CD14-positive monocyte (primary cell): ENCODE measurements around the gene TEX11. TPM values are rescaled to one million over a fixed set of nuclear protein-coding genes. Genes with fewer than 3 reads are reported as not detected.

Experiments used
- DNase-seq, 3 donors: peaks; one replicate each; pipeline ENCODE4 v3.0.0-alpha.2; 2011 to 2022
- H2AFZ ChIP-seq: 2 replicates; pipeline ENCODE4 v1.6.0; 2012; ENCODE audit warnings: mild to moderate bottlenecking, low read depth, low read length, inconsistent platforms; ENCODE audit not compliant: insufficient read depth, poor library complexity, severe bottlenecking
- H3K27ac ChIP-seq, 2 donors: 1 replicate in 1 of 2; 2 replicates in 1 of 2; pipeline ENCODE4 v1.5.1; 2012 to 2013; ENCODE audit warnings: low read length in 2 of 2, control low read depth in 1 of 2, inconsistent platforms in 1 of 2, low read depth in 1 of 2, mild to moderate bottlenecking in 1 of 2
- H3K27me3 ChIP-seq, 2 donors: one replicate each; pipeline versions ENCODE4 v1.6.0 to v1.6.1; 2011 to 2013; ENCODE audit warnings: low read length in 2 of 2; ENCODE audit not compliant: control insufficient read depth in 2 of 2, insufficient read depth in 2 of 2
- H3K36me3 ChIP-seq, 2 donors: replicated peaks in 1 of 2; 1 replicate in 1 of 2; 2 replicates in 1 of 2; pipeline versions ENCODE4 v1.5.1 to v1.6.1; 2012 to 2013; ENCODE audit warnings: low read length in 2 of 2, control low read depth in 1 of 2, inconsistent platforms in 1 of 2, mild to moderate bottlenecking in 1 of 2; ENCODE audit not compliant: insufficient read depth in 2 of 2, control insufficient read depth in 1 of 2
- H3K4me1 ChIP-seq, 2 donors: 1 replicate in 1 of 2; 2 replicates in 1 of 2; pipeline versions ENCODE4 v1.5.1 to v1.6.1; 2012 to 2013; ENCODE audit warnings: low read length in 2 of 2, control low read depth in 1 of 2, inconsistent platforms in 1 of 2, mild to moderate bottlenecking in 1 of 2, moderate library complexity in 1 of 2; ENCODE audit not compliant: insufficient read depth in 2 of 2, control insufficient read depth in 1 of 2
- H3K4me2 ChIP-seq: replicated peaks from 2 replicates; pipeline ENCODE3; 2012; ENCODE audit warnings: low read length, moderate library complexity, mild to moderate bottlenecking; ENCODE audit not compliant: poor library complexity, severe bottlenecking; ENCODE audit errors: extremely low read depth
- H3K4me3 ChIP-seq, 3 experiments: fragments of 200-600 bp in 1 of 3; sonication (generic) in 1 of 3; replicated peaks in 1 of 3; 1 replicate in 2 of 3; 2 replicates in 1 of 3; pipeline ENCODE4 v1.5.1; 2011 to 2013; ENCODE audit warnings: low read length in 3 of 3, mild to moderate bottlenecking in 3 of 3, control low read depth in 2 of 3, low read depth in 2 of 3, inconsistent platforms in 1 of 3, moderate library complexity in 1 of 3
- H3K79me2 ChIP-seq: 2 replicates; pipeline ENCODE4 v1.6.0; 2012; ENCODE audit warnings: mild to moderate bottlenecking, control low read depth, inconsistent platforms, low read length, moderate library complexity; ENCODE audit not compliant: insufficient read depth
- H3K9ac ChIP-seq: 2 replicates; pipeline ENCODE4 v1.6.0; 2017; ENCODE audit warnings: low read length, mild to moderate bottlenecking; ENCODE audit not compliant: insufficient read depth, poor library complexity, severe bottlenecking
- H3K9me3 ChIP-seq, 2 donors: replicated peaks in 1 of 2; 1 replicate in 1 of 2; 2 replicates in 1 of 2; pipeline versions ENCODE4 v1.5.1 to v1.6.1; 2012 to 2013; ENCODE audit warnings: low read length in 2 of 2, control low read depth in 1 of 2; ENCODE audit not compliant: control insufficient read depth in 1 of 2, insufficient read depth in 1 of 2
- H4K20me1 ChIP-seq: 2 replicates; pipeline ENCODE4 v1.6.0; 2012; ENCODE audit warnings: mild to moderate bottlenecking, low read length, control low read depth, moderate library complexity; ENCODE audit not compliant: insufficient read depth
- H3K27ac Mint-ChIP-seq, 7 donors: one replicate each; pipeline ENCODE4 v1.8.0; 2020; ENCODE audit warnings: mild to moderate bottlenecking in 7 of 7, mixed read lengths in 7 of 7, moderate library complexity in 6 of 7, inconsistent platforms in 2 of 7
- H3K27me3 Mint-ChIP-seq, 3 donors: one replicate each; pipeline ENCODE4 v1.8.0; 2021 to 2022; ENCODE audit warnings: low read depth in 3 of 3, mild to moderate bottlenecking in 3 of 3, mixed read lengths in 3 of 3, moderate library complexity in 3 of 3, inconsistent platforms in 1 of 3
- H3K36me3 Mint-ChIP-seq, 2 donors: one replicate each; pipeline ENCODE4 v1.8.0; 2020; ENCODE audit warnings: mixed read lengths in 2 of 2, inconsistent platforms in 1 of 2, mild to moderate bottlenecking in 1 of 2
- H3K4me1 Mint-ChIP-seq: one replicate; pipeline ENCODE4 v1.8.0; 2020; ENCODE audit warnings: mild to moderate bottlenecking, mixed read lengths
- H3K4me3 Mint-ChIP-seq, 2 donors: one replicate each; pipeline ENCODE4 v1.8.0; 2020; ENCODE audit warnings: mild to moderate bottlenecking in 2 of 2, mixed read lengths in 2 of 2, moderate library complexity in 1 of 2
- H3K9me3 Mint-ChIP-seq, 7 donors: one replicate each; pipeline ENCODE4 v1.8.0; 2020 to 2022; ENCODE audit warnings: mixed read lengths in 7 of 7, mild to moderate bottlenecking in 6 of 7, moderate library complexity in 6 of 7, inconsistent platforms in 2 of 7
- WGBS: methylation state at CpG from one replicate; pipeline ENCODE4 v1.1.5; 2013; ENCODE audit warnings: missing lambda C conversion rate; ENCODE audit not compliant: insufficient coverage; 5-methylcytosine and 5-hydroxymethylcytosine counted together
- intact Hi-C, 2 donors: fragments of 100-400 bp; cut with micrococcal nuclease; formaldehyde crosslinking; loops; one replicate each; pipeline versions ENCODE4 v1.15.0 to v1.15.1; 2023
- polyA plus RNA-seq, 3 donors: library from polyadenylated mRNA; depleted of rRNA in 1 of 3; unstranded in 2 of 3; stranded (reverse) in 1 of 3; fragments of 300-500 nt in 2 of 3; fragments of >200 nt in 1 of 3; fragmentation: Illumina TruSeq in 2 of 3; gene quantifications; 1 replicate in 2 of 3; 2 replicates in 1 of 3; pipeline ENCODE4 v1.2.3, GENCODE V29; 2012 to 2021
- TF ChIP-seq, protein P1 (sequence below): fragments of 200-600 bp; IDR thresholded peaks from one replicate; pipeline ENCODE4 v1.8.0; 2022; ENCODE audit warnings: antibody characterized with exemption, mild to moderate bottlenecking

Gene TEX11
- polyA plus RNA-seq, 3 donors = not detected

DNA sequence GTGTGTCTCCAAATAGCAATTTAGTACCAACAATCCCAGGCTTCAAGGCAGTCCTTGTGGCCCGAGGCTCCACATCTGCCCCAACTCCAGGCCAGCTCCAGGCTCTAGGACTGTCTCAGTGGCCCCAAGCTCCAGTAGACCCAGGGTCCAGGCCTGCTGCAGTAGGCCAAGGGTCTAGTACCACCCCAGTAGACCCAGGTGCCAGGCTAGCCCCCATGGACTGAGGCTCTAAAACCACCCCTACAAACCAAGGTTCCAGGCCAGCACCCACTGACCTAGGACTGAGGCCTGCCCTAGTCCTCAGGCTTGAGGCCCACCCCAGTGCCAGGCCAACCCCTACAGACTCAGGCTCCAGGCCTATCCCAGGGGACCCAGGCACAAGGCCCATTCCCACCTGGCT, 272.3 kb downstream of the TEX11 start:
- no peaks in the 10 kb centered on the region for H3K27me3 ChIP-seq
- H3K4me3 ChIP-seq = no peak overlapping the region
- H4K20me1 ChIP-seq = no peaks in the 10 kb centered on the region
- H3K27ac ChIP-seq = no peak overlapping the region
- Mint-ChIP-seq H3K9me3 (peaks cover 0 to 14% (median 4%) of the 10 kb centered on the region in 7 donors), H3K36me3 (no peaks in the 10 kb centered on the region), H3K4me1 (no peaks in the 10 kb centered on the region), H3K27ac (no peak overlapping the region), H3K4me3 (no peak overlapping the region), H3K27me3 (peaks cover 0 to 4% (median 2%) of the 10 kb centered on the region in 3 donors)
- H3K4me2 ChIP-seq = no peak overlapping the region
- DNase-seq = no peak
- intact Hi-C loops = no loop called here
- no peak overlapping the region for H2AFZ ChIP-seq
- peaks cover 0 to 8% of the 10 kb centered on the region in 2 donors for H3K9me3 ChIP-seq
- no peaks in the 10 kb centered on the region for H3K4me1 ChIP-seq
- H3K9ac ChIP-seq = no peak overlapping the region
- 60% methylated on average over 1 of the region's 1 CpG for WGBS
- TF ChIP-seq, protein P1, sequence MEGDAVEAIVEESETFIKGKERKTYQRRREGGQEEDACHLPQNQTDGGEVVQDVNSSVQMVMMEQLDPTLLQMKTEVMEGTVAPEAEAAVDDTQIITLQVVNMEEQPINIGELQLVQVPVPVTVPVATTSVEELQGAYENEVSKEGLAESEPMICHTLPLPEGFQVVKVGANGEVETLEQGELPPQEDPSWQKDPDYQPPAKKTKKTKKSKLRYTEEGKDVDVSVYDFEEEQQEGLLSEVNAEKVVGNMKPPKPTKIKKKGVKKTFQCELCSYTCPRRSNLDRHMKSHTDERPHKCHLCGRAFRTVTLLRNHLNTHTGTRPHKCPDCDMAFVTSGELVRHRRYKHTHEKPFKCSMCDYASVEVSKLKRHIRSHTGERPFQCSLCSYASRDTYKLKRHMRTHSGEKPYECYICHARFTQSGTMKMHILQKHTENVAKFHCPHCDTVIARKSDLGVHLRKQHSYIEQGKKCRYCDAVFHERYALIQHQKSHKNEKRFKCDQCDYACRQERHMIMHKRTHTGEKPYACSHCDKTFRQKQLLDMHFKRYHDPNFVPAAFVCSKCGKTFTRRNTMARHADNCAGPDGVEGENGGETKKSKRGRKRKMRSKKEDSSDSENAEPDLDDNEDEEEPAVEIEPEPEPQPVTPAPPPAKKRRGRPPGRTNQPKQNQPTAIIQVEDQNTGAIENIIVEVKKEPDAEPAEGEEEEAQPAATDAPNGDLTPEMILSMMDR = no peak
- H3K79me2 ChIP-seq = no peaks in the 10 kb centered on the region
- H3K36me3 ChIP-seq = no peaks in the 10 kb centered on the region

DNA sequence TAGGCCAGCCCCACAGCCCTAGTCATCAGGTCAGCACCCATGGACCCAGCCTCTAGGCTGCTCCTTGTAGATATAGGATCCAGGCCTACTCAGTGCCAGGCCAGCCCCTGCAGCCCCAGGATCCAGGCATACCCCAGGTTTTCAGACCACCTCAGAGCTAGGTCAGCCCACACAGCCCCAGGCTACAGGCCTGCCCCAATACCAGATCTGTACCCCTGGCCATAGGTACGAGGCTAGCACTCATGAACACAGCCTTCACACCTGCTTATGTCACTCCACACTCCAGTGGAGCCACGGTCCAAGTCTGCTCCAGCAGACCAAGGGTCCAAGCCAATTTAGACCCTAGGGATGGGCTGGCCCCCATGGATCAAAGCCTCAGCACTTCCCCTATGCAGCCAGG, 272.8 kb downstream of the TEX11 start:
- H4K20me1 ChIP-seq = no peaks in the 10 kb centered on the region
- peaks cover 0 to 8% of the 10 kb centered on the region in 2 donors for H3K9me3 ChIP-seq
- no peak overlapping the region for H3K4me3 ChIP-seq
- no peak overlapping the region for H2AFZ ChIP-seq
- DNase-seq = no peak
- Mint-ChIP-seq H3K9me3 (peaks cover 0 to 14% (median 4%) of the 10 kb centered on the region in 7 donors), H3K4me1 (no peaks in the 10 kb centered on the region), H3K27ac (no peak overlapping the region), H3K4me3 (no peak overlapping the region), H3K36me3 (no peaks in the 10 kb centered on the region), H3K27me3 (peaks cover 0 to 4% (median 2%) of the 10 kb centered on the region in 3 donors)
- H3K36me3 ChIP-seq = no peaks in the 10 kb centered on the region
- no peaks in the 10 kb centered on the region for H3K79me2 ChIP-seq
- no peaks in the 10 kb centered on the region for H3K27me3 ChIP-seq
- 83% methylated on average over 1 of the region's 2 CpGs for WGBS
- intact Hi-C loops = no loop called here
- H3K4me2 ChIP-seq = no peak overlapping the region
- no peaks in the 10 kb centered on the region for H3K4me1 ChIP-seq
- no peak overlapping the region for H3K27ac ChIP-seq
- TF ChIP-seq, protein P1 = no peak
- no peak overlapping the region for H3K9ac ChIP-seq
